Cardiac muscle cell (in vitro differentiated cells and primary cell): Measurements from ENCODE around the gene ERICH3. TPM values are rescaled to one million over a fixed set of nuclear protein-coding genes. Genes with fewer than 3 reads are reported as not detected.
"Not testable (repeated sequence)": the region's sequence is repeated elsewhere in the genome, so short reads cannot be mapped to it uniquely, and the experiment has no call there.

Experiments used
- DNase-seq, 2 donors: peaks; one replicate each; pipeline versions ENCODE4 v3.0.0 to v3.0.0-alpha.2; 2010 to 2017; ENCODE audit warnings: low read depth in 1 of 2, low spot score in 1 of 2
- H3K27ac ChIP-seq: fragments of 200-600 bp; sonication (generic); 2 replicates; pipeline ENCODE4 v1.5.1; 2016
- H3K27me3 ChIP-seq: fragments of 200-600 bp; sonication (generic); 2 replicates; pipeline ENCODE4 v1.6.0; 2016; ENCODE audit warnings: control low read depth
- H3K36me3 ChIP-seq: fragments of 200-600 bp; sonication (generic); 2 replicates; pipeline ENCODE4 v1.5.1; 2016; ENCODE audit warnings: control low read depth
- H3K4me1 ChIP-seq: fragments of 200-600 bp; sonication (generic); 2 replicates; pipeline ENCODE4 v1.8.1; 2017; ENCODE audit warnings: low read depth, mild to moderate bottlenecking, mixed run types
- H3K4me3 ChIP-seq: fragments of 200-600 bp; sonication (generic); 2 replicates; pipeline ENCODE4 v1.5.1; 2016; ENCODE audit warnings: mild to moderate bottlenecking
- H3K9me3 ChIP-seq: fragments of 200-600 bp; sonication (generic); 2 replicates; pipeline ENCODE4 v1.5.1; 2017; ENCODE audit warnings: low read depth, mild to moderate bottlenecking, control low read depth
- polyA plus RNA-seq: library from polyadenylated mRNA; unstranded; fragments of >200 nt; fragmentation: Nextera tagmentation; extraction: Ambion mirVana; gene quantifications from 2 replicates; pipeline ENCODE4 v1.2.1, GENCODE V29; 2016
- total RNA-seq: library from RNA; depleted of rRNA; stranded (reverse); fragments of >200 nt; gene quantifications from 2 replicates; pipeline ENCODE4 v1.2.3, GENCODE V29; 2016
- TF ChIP-seq, protein P1 (sequence below): IDR thresholded peaks from 2 replicates; pipeline ENCODE4 v1.5.1; 2012; ENCODE audit warnings: low read depth, mild to moderate bottlenecking, low read length

The ERICH3 gene
- total and polyA plus RNA-seq, 2 experiments from 2014 or later = 0.15 TPM; not detected in 1

- Histone ChIP-seq H3K27ac (no peak overlapping the region), H3K9me3 (no peaks in the 10 kb centered on the region), H3K36me3 (no peaks in the 10 kb centered on the region), H3K4me1 (no peaks in the 10 kb centered on the region), H3K4me3 (no peak overlapping the region), H3K27me3 (no peaks in the 10 kb centered on the region)
- DNase-seq = no peak
- TF ChIP-seq, protein P1, sequence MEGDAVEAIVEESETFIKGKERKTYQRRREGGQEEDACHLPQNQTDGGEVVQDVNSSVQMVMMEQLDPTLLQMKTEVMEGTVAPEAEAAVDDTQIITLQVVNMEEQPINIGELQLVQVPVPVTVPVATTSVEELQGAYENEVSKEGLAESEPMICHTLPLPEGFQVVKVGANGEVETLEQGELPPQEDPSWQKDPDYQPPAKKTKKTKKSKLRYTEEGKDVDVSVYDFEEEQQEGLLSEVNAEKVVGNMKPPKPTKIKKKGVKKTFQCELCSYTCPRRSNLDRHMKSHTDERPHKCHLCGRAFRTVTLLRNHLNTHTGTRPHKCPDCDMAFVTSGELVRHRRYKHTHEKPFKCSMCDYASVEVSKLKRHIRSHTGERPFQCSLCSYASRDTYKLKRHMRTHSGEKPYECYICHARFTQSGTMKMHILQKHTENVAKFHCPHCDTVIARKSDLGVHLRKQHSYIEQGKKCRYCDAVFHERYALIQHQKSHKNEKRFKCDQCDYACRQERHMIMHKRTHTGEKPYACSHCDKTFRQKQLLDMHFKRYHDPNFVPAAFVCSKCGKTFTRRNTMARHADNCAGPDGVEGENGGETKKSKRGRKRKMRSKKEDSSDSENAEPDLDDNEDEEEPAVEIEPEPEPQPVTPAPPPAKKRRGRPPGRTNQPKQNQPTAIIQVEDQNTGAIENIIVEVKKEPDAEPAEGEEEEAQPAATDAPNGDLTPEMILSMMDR = no peak
These were observed 7.4 kb upstream of the ERICH3 start for GRCh38 chr1:74681001-74681400.

GRCh38 chr1:74679811-74680210, 6.2 kb upstream of the ERICH3 start:
- DNase-seq = no peak
- Histone ChIP-seq H3K4me1 (no peaks in the 10 kb centered on the region), H3K27me3 (peaks cover under 1% of the 10 kb centered on the region), H3K27ac (no peak overlapping the region), H3K9me3 (no peaks in the 10 kb centered on the region), H3K36me3 (no peaks in the 10 kb centered on the region), H3K4me3 (no peak overlapping the region)
- TF ChIP-seq, protein P1 = no peak

DNA sequence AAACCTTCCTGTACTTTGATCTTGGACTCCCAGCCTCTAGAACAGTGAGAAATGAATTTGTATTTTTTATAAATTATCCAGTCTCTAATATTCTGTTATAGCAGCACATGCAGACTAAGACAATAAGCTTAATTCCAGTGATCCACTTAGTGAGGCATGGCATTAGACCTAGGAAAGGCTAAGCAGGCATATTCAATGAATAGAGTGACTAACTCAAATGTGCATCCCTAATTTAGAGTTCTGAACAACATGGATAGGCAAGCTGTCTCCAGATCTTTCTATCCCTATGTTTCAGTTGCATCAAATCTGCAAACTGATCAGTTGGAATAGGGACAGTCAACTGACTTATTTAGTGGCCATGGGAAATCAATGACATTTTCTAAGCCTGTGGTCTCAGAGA, 4.3 kb upstream of the ERICH3 start:
- Histone ChIP-seq H3K36me3 (no peaks in the 10 kb centered on the region), H3K27me3 (peaks cover 19% of the 10 kb centered on the region)
- TF ChIP-seq, protein P1 = no peak

GRCh38 chr1:74674278-74675048, 871 bp upstream of the ERICH3 start:
- H3K27me3 ChIP-seq = peaks cover 19% of the 10 kb centered on the region
- H3K27ac ChIP-seq = no peak overlapping the region
- TF ChIP-seq, protein P1 = no peak
- H3K4me1 ChIP-seq = no peaks in the 10 kb centered on the region
- H3K36me3 ChIP-seq = no peaks in the 10 kb centered on the region
- H3K4me3 ChIP-seq = no peak overlapping the region
- H3K9me3 ChIP-seq = no peaks in the 10 kb centered on the region
- DNase-seq = no peak

More for the DNA sequence above, 4.3 kb upstream of the ERICH3 start:
- H3K4me3 ChIP-seq = no peak overlapping the region
- no peak for DNase-seq
- no peaks in the 10 kb centered on the region for H3K9me3 ChIP-seq
- H3K27ac ChIP-seq = no peak overlapping the region
- no peaks in the 10 kb centered on the region for H3K4me1 ChIP-seq

GRCh38 chr1:74670866-74671265, 2.7 kb downstream of the ERICH3 start:
- not testable (repeated sequence) for H3K27ac ChIP-seq

GRCh38 chr1:74654708-74655107, 18.9 kb downstream of the ERICH3 start:
- Histone ChIP-seq H3K36me3 (no peaks in the 10 kb centered on the region), H3K4me3 (no peak overlapping the region), H3K4me1 (no peaks in the 10 kb centered on the region), H3K27me3 (no peaks in the 10 kb centered on the region), H3K27ac (no peak overlapping the region), H3K9me3 (no peaks in the 10 kb centered on the region)
- DNase-seq = no peak
- TF ChIP-seq, protein P1 = no peak

More at GRCh38 chr1:74670866-74671265, 2.7 kb downstream of the ERICH3 start:
- not testable (repeated sequence) for H3K9me3 ChIP-seq, H3K36me3 ChIP-seq, H3K4me3 ChIP-seq, DNase-seq, H3K4me1 ChIP-seq
- H3K27me3 ChIP-seq = peaks cover 19% of the 10 kb centered on the region
